ENCODE measurements around the gene ALKBH4.
A peak's percentile ranks its signal among the peaks of the same experiment; 100 is the strongest.
"Not testable (repeated sequence)": the region's sequence is repeated elsewhere in the genome, so short reads cannot be mapped to it uniquely, and the experiment has no call there.

ALKBH4 gene, protein sequence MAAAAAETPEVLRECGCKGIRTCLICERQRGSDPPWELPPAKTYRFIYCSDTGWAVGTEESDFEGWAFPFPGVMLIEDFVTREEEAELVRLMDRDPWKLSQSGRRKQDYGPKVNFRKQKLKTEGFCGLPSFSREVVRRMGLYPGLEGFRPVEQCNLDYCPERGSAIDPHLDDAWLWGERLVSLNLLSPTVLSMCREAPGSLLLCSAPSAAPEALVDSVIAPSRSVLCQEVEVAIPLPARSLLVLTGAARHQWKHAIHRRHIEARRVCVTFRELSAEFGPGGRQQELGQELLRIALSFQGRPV

DNA sequence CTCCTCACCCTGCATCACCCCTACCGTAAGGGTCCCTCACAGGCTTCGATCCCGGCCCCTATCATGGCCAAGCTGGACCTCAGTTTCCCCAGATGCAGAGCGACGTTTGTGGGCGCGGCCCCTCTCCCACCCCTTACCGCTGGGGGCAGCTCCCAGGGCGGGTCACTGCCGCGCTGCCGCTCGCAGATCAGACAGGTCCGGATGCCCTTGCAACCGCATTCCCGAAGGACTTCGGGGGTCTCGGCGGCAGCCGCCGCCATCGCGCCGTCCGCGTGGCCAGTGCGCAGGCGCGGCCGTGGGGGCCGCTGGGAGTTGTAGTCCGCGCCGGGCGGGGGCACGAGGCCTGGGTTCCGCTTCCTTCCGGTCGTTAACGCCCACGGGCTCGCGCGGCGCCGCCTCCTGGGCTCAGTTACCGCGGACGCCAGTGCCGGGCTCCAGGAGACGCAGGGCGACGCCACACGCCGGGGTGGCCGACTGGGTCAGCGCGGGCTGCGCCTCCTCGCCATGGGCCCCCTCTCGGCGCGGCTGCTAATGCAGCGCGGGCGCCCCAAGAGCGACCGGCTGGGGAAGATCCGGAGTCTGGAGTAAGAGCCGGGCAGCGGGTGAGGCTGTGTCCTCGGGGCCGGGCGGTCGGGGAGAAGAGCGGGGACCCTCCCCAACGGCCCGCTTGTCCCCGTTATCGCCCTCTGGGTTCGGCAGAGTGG is at the start of gene ALKBH4, which contains the start of gene LRWD1:
ALKBH4 (minus strand) TSS at position 287 of the 704 bp plus-strand sequence; CDS start at position 260, 27 bp downstream.
LRWD1 (plus strand) TSS at position 408 of the 704 bp plus-strand sequence; CDS start at position 505, 97 bp downstream.
- DNase-seq (ENCODE audit: low read depth in 3 of 3): peak; percentile 89 to 96 (median 93)

DNA sequence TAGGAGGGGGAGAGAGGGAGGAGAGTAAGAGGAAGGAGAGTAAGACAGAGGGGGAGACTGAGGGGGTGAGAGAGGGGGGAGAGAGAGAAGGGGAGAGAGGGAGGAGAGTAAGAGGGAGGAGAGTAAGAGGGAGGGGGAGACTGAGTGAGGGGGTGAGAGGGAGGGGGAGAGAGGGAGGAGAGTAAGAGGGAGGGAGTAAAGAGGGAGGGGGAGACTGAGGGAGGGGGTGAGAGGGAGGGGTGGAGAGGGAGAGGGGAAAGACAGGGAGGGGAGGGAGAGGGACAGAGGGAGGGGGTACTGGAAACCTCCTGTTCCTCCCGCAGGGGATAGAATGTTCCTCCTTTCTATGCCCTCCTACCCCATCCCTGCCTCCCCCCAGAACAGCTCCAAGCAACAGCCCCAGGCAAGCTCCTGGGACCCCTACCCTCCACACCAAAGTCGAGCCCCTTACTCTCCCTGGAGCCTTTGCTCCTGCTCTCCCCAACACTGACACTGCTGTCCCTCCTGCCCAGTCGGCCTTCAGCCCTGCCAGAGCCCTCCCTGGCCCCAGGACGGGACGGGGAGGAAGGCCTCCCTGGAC is 48.1 kb upstream of the ALKBH4 start:
- DNase-seq (ENCODE audit: low read depth in 3 of 3): not testable (repeated sequence)

DNA sequence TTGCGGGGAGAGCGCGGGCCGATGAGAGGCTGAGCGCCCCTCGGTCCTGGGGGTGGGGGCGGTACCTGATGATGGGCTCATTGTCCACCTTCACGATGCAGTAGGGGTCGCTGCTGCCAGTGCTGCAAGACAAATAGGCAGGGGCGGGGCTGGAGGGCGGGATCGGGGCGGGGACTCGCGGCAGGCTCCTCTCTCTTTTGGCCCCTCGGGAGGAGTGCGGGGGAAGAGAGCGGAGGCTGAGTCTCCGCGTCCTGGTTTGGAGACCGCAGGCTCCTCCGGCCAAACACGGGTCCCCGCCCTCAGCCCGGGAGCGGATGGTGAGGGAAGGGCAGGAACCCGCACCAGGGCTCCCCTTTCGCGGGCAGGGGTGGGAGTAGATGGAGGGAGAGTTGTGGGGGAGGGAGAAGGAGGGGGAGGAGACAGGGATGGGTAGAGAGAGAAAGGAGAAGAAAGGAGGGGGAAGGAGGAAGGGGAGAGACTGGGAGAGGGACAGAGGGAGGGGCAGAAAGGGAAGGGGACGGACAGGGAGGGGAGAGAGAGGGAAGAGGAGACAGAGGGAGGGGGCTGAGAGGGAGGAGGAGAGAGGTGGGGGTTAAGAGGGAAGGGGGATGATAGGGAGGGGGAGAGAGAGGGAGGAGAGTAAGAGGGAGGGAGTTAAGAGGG is 47.3 kb upstream of the ALKBH4 start:
- DNase-seq (ENCODE audit: low read depth in 3 of 3): not testable (repeated sequence)

DNA sequence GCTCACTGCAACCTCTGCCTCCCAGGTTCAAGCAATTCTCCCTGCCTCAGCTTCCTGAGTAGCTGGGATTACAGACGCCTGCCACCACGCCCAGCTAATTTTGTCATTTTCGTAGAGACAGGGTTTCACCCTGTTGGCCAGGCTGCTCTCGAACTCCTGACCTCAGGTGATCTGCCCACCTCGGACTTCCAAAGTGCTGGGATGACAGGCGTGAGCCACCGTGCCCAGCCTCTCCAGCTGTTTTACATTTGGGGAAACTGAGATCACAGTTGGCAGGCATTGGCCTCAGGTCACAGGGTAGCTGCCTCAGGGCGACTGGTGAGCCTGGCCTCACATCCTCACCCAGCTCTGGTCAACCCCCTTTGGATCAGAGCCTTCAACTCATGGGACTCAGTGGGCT is 45.9 kb upstream of the ALKBH4 start:
- not testable (repeated sequence) for DNase-seq (ENCODE audit: low read depth in 3 of 3)

DNA sequence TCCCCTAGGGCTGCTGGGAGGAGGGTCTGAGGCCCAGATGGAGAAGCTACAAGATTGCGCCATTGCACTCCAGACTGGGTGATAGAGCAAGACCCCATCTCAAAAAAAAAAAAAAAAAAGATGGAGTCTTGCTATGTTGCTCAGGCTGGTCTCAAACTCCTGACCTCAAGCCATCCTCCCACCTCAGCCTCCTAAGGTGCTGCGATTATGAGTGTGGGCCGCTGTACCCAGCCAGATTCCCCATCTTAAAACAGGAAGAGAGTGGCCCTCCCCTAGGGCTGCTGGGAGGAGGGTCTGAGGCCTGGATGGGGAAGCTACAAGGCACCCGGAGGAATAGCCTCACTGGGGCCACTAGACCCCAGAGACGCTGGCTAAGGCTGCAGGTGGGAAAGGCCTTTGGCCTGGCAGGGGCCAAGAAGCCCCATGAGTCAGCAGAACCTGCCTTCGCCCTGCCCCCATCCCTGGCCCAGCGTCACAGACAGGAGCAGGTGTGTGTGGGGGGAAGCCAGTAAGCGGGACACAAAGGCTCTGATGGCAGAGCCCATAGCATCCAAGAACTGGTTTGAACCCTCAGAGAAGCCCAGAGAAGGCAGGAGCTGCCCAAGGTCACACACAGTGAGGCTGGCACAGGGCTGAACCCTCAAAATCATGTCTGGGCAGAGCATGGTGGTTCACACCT is 42.9 kb upstream of the ALKBH4 start:
- DNase-seq (ENCODE audit: low read depth in 3 of 3): not testable (repeated sequence)

DNA sequence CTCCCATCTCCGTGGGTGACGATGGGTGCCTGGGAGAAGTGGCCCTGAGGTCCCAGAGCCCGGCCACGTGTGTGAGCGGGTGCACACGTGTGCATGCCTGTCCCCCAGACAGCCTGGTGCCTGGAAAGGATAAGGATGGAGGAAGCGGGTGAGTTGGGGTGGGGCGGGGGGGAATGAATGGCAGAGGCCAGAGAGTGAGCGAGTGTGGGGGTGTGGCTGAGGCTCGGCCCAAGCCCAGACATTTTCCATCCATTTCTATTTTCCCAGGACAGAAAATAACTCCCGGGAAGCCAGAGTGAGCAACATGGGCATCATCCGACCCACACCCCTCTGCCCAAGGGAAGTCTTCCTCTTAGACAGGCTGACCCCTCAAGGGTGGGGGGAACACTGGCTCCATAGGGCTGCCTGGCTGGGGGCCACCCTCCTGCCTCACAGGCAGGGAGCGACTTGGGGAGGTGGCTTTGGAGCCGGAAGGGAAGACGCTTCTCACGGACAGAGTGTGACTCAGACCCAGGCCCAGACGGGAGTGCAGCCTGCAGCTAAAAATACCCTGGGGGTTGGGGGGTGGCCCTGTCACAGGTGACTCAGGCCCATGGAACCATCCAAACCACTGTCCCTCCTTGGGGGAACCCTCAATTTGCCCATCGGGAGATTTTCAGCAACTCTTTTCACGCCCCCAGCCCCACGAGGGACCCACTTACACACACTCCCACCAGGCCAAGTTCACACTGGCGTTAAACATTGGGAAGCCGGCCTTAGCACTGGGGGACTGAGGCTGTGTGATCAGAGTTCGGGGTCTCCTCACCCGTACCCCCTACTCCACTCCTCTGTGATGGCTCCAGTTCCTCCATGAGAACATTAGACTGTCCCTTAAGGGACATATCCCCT is 40.9 kb upstream of the ALKBH4 start:
- DNase-seq (ENCODE audit: low read depth in 3 of 3): not testable (repeated sequence)

DNA sequence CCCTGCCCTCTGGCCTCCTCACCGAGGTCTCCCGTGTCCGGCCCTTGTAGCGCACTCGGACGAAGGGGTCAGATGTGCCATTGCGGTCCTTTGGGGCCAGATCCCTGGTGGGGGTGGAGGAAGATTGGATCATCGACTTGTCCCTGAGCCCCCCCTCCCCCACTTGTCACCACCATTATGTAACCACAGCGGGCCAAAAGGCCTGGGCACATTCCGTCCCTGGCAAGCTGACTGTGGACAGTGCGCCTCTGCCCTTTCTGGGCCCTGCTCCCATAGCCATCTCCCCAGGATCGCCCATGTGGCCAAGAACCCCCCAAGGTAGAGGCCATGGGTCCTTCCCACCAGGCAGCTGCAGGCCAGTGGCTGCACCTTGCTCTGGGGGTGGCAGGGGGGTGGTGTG is 38.5 kb upstream of the ALKBH4 start:
- not testable (repeated sequence) for DNase-seq (ENCODE audit: low read depth in 3 of 3)

DNA sequence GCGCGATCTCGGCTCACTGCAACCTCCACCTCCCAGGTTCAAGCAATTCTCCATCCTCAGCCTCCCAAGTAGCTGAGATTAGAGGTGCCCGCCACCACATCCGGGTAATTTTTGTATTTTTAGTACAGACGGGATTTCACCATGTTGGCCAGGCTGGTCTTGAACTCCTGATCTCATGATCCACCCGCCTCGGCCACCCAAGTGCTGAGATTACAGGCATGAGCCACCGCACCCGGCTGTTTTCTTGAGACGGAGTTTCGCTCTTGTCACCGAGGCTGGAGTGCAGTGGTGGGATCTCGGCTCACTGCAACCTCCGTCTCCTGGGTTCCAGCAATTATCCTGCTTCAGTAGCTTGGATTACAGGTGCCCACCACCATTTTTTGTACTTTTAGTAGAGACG is 33.7 kb upstream of the ALKBH4 start:
- DNase-seq (ENCODE audit: low read depth in 3 of 3): not testable (repeated sequence)

DNA sequence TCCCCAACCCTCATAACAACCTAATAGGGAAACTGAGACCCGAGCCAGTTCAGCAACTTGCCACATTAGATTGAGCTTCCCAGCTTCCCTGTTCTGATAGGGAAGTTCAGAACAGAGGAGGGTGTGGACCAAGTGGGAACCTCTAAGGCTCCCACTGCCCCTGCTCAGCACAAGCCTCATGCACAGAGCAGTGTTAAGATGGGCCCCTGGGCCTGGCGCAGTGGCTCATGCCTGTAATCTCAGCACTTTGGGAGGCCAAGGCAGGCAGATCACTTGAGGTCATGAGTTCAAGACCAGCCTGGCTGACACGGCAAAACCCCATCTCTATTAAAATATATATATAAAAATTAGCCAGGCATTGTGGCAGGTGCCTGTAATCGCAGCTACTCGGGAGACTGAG is 32.6 kb upstream of the ALKBH4 start:
- DNase-seq (ENCODE audit: low read depth in 3 of 3): not testable (repeated sequence)

DNA sequence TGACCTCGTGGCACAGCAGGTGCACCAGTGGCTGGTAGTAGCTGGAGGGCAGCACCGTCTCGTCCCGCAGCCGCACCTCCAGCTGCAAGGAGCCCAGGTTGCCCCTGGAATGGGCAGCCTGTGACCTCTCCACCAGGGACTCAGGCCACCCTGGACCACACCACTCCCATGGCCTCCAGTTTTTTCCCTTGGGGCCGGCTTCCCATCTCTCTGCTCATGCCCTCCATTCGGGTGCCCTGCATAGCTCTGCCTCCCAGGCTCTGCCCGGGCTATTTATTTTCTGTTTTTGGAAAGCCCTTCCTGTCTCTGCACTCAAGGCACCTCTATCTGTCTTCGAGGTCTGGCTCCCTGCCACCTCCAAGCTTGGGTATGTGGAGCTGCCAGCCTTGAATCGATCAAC is 32.2 kb upstream of the ALKBH4 start:
- not testable (repeated sequence) for DNase-seq (ENCODE audit: low read depth in 3 of 3)

DNA sequence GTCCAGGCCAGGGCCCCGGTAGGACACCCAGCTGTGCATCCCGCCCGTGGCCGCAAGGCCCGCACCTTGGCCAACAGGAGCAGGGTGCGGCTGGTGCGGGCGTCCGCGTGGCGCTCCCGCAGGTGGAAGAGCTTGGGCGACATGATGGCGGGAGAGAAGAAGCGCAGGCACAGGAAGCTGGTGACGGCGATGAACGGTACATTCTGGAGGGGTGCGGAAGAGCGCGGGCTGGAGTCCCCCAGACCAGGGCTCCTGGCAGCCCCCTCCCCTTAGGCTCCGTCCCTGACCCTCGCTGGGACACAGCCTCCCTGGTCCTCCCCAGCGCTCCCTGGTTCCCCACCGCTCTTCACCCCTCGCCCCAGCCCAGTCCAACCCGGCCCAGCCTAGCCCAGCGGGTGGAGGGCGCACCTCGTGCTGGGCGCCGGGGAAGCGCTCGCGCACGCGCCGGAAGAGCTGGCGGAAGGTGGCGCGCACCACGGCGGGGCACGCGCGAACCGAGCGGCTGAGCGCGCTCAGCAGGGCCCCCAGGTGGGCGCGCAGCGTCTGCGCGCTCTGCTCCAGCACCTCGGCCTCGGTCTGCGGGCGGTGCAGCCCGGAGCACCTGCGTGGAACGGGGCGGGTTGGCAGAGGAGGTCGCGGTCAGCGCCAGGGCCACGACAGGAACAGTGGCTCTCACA is 29.9 kb upstream of the ALKBH4 start:
- DNase-seq (ENCODE audit: low read depth in 3 of 3): not testable (repeated sequence)

DNA sequence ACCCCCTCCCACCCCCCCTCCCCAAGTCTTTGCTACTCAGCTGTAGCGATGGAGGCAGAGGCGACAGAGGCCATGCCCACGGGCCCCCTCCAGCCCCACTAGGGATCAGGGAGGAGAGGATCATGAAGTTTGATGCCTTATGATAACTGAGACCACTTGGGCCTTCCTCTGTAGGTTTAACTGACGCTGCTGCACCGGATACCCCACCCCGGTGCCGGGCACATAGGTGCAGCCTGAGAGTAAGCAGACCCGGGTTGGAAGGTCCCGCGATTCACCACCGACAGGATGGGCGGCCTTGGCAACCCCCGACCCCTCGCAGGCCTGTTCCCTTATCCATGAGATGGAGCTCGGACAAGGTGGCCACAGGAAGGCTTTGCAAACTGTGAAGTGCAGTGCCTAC is 29.4 kb upstream of the ALKBH4 start:
- DNase-seq (ENCODE audit: low read depth in 3 of 3): not testable (repeated sequence)

DNA sequence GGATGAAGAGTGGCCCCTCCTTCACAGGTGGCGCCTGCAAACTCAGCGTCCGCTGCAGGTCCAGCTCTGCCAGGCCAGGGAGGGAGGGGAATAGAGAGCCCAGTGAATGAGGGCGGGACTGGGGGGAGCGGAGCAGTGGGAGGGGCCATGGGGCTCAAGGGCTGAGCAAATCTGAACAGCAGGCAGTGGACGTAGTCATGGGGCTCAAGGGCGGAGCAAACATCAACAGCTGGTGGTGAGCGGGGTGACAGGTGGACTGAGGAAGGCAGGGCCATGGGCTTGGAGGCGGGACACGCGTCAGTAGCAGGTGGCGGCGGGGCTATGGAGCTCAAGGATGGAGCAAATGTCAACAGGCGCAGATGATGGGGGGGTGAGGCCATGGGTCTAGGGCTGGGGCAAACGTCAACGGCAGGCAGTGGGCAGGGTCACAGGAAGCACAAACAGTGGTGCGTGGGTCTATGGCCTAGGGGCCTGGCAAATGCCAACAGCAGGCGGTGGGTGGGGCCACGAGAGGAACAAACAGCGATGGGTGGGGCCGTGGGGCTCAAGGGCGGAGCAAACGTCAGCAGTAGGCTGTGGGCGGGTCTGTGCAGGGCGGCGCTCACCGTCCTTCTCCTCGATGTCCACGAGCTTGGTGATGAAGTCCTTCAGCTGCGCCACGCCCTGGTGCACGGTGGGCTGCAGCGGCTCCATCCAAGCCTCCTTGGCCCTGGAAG is 28.7 kb upstream of the ALKBH4 start:
- DNase-seq (ENCODE audit: low read depth in 3 of 3): not testable (repeated sequence)

DNA sequence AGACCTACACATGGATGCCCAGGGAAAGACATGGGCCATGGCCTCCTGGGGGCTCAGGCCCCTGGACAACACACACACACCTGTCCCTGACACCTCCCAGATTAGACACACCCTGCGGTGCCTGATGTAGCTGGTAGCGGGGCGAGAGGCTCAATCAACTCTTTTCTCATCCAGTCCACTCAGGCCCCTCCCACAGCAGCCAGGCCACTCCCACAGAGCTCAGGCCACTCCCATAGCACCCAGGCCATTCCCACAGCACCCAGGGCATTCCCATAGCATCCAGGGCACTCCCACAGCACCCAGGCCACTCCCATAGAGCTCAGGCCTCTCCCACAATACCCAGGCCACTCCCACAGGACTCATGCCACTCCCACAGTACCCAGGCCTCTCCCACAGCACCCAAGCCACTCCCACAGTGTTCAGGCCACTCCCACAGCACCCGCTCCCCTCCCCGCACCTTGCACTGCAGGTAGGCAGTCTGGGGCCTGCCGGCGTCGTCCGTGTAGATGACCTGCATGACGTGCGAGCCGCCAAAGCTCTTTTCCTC is 25.9 kb upstream of the ALKBH4 start:
- DNase-seq (ENCODE audit: low read depth in 3 of 3): peak; percentile 31 to 74 (median 33)

DNA sequence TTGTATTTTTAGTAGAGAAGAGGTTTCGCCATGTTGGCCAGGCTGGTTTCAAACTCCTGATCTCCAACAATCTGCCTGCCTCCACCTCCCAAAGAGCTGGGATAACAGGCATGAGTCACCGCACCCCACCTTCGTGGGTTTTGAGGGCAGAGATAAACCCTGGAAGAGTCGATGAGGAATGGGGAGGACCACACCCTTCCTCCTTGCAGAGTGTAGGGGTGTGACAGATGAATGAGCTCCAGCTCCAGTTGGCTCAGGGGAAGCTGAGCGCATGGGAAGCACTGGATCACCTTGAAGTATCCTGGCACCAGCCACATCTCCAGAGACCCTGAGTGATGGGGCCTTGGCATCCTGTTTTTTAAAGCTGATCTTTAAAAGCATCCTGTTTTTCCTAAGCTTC is 19.7 kb upstream of the ALKBH4 start:
- DNase-seq (ENCODE audit: low read depth in 3 of 3): not testable (repeated sequence)

DNA sequence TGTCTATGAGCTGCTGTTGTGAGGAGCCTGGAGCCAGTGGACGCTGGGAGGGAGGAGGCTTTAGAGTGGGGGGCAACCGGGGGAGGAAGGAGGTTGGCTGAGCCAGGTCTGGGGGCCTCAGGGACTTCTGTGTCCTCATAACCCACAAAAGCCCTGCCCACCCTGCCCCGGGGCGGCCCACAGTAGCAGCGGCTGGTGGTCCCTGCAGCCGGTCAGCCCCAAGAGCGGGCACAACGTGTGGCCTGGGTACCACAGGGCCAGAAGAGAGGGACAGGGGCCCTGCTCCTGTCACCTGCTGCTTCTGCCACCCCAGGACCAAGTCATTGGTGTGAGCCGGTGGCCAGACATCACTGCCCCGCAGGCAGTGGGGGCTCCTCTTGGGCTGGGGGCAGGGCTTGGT is 17.3 kb upstream of the ALKBH4 start:
- DNase-seq (ENCODE audit: low read depth in 3 of 3): not testable (repeated sequence)

DNA sequence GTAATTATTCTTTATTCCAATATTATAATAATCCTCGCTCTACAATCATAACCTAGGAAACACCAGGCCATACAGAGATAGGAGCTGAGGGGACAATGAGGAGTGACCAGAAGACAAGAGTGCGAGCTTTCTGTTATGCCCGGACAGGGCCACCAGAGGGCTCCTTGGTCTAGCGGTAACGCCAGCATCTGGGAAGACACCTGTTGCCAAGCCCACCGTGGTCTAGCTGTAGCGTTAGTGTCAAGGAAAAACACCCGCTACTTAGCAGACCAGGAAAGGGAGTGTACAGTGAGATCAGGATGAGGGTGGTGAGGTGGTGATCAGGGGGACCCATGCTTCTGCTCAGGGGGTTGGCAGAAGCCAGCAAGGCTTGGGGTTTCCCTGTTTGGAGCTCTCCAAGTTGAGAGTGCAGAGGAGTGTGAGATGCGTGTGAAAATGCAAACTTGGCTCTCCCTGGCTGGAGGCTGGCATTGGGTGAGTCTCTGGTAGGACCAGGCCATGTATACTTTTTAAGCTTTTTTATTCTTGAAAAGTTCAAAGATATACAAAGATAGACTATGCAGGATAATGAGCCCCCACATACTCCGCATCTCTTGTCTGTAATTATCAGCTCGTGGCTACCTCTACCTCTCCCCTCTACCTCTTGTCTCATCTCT is 15.4 kb upstream of the ALKBH4 start:
- peak in 1 of 3 experiments; percentile 37 for DNase-seq (ENCODE audit: low read depth in 3 of 3)

DNA sequence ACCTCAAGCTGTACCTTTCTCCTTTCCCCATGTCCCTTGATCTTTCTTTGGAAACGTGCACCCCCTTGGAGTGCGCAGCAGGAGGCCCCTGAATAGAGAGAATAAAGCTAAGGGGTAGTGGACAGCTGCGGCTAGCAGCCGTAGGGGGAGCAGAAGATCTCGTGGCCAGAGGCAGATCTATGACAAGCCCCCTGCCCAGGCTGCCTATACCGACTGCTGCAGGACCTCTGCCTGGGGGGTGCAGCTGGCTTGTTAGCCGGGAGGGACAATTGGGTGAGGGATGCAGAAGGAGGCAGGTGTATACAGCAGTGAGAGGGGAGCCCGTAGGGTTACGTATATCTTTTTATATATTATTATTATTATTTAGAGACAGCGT is 14.5 kb upstream of the ALKBH4 start:
- DNase-seq (ENCODE audit: low read depth in 3 of 3): not testable (repeated sequence)

All from stimulated activated CD4-positive, alpha-beta T cell treated with anti-CD3 and anti-CD28 coated beads, TNF-alpha, amount 100 ng/mL, for 24 hours (primary cell).